T-cell (primary cell): Measurements from ENCODE around the gene MAGEC1. TPM values are rescaled to one million over a fixed set of nuclear protein-coding genes. Genes with fewer than 3 reads are reported as not detected.
"Not testable (repeated sequence)": the region's sequence is repeated elsewhere in the genome, so short reads cannot be mapped to it uniquely, and the experiment has no call there.

Experiments
- ATAC-seq, 4 experiments: fragments of 200-7000 bp in 3 of 4; fragments of 150-1000 bp in 1 of 4; cut with Tn5 transposase; replicated peaks in 1 of 4; 1 replicate in 3 of 4; 2 replicates in 1 of 4; pipeline ENCODE4 v1.10.0; 2021; ENCODE audit warnings: moderate library complexity in 3 of 4, mild to moderate bottlenecking in 2 of 4, moderate number of reproducible peaks in 1 of 4
- CTCF ChIA-PET, 2 donors: fragments of 300-600 bp; sonication (Branson Sonifier 250); formaldehyde crosslinking; loops; one replicate each; lab custom pipeline; 2022; ENCODE audit warnings: antibody characterized with exemption in 2 of 2; lab: Charles Lee
- POLR2A ChIA-PET, 2 donors: fragments of 300-600 bp; sonication (Branson Sonifier 250); formaldehyde crosslinking; loops; one replicate each; lab custom pipeline; 2022; ENCODE audit warnings: antibody characterized with exemption in 2 of 2; lab: Charles Lee
- DNase-seq, 35 experiments: peaks; one replicate each; pipeline versions ENCODE4 v3.0.0 to v3.0.0-alpha.2; 2013 to 2023
- H3K27ac ChIP-seq: one replicate; pipeline ENCODE4 v1.5.1; 2013; ENCODE audit warnings: low read length
- H3K27me3 ChIP-seq, 2 experiments: replicated peaks in 1 of 2; 1 replicate in 1 of 2; 2 replicates in 1 of 2; pipeline versions ENCODE4 v1.6.1 to v1.7.0; 2013; ENCODE audit warnings: low read length in 1 of 2, mixed read lengths in 1 of 2; ENCODE audit not compliant: control insufficient read depth in 2 of 2, insufficient read depth in 2 of 2; ENCODE audit errors: extremely low read depth in 1 of 2
- H3K36me3 ChIP-seq, 2 donors: 1 replicate in 1 of 2; 2 replicates in 1 of 2; pipeline versions ENCODE4 v1.6.1 to v1.7.0; 2013; ENCODE audit warnings: low read length in 1 of 2; ENCODE audit not compliant: control insufficient read depth in 2 of 2, insufficient read depth in 1 of 2; ENCODE audit errors: extremely low read depth in 1 of 2
- H3K4me1 ChIP-seq, 2 experiments: 1 replicate in 1 of 2; 2 replicates in 1 of 2; pipeline versions ENCODE4 v1.6.1 to v1.7.0; 2013; ENCODE audit warnings: low read length in 2 of 2, mixed read lengths in 1 of 2; ENCODE audit not compliant: insufficient read depth in 2 of 2, control insufficient read depth in 1 of 2; ENCODE audit errors: extremely low read depth in 1 of 2
- H3K4me3 ChIP-seq, 2 donors: 1 replicate in 1 of 2; 2 replicates in 1 of 2; pipeline versions ENCODE4 v1.5.1 to v1.7.0; 2013; ENCODE audit warnings: mild to moderate bottlenecking in 2 of 2, low read length in 1 of 2, moderate library complexity in 1 of 2; ENCODE audit not compliant: control insufficient read depth in 1 of 2; ENCODE audit errors: extremely low read depth in 1 of 2
- H3K9me3 ChIP-seq: 2 replicates; pipeline ENCODE4 v1.7.0; 2013
- H3K27ac Mint-ChIP-seq, 2 donors: one replicate each; pipeline ENCODE4 v1.8.0; 2020 to 2021; ENCODE audit warnings: mild to moderate bottlenecking in 2 of 2, mixed read lengths in 2 of 2
- H3K27me3 Mint-ChIP-seq, 2 donors: one replicate each; pipeline ENCODE4 v1.8.0; 2021 to 2022; ENCODE audit warnings: mixed read lengths in 2 of 2
- H3K36me3 Mint-ChIP-seq: one replicate; pipeline ENCODE4 v1.8.0; 2021; ENCODE audit warnings: mixed read lengths
- H3K4me1 Mint-ChIP-seq, 3 donors: one replicate each; pipeline ENCODE4 v1.8.0; 2020 to 2022; ENCODE audit warnings: mixed read lengths in 3 of 3, mild to moderate bottlenecking in 1 of 3
- H3K4me3 Mint-ChIP-seq, 3 donors: one replicate each; pipeline ENCODE4 v1.8.0; 2020 to 2022; ENCODE audit warnings: mild to moderate bottlenecking in 3 of 3, mixed read lengths in 3 of 3, moderate library complexity in 3 of 3
- H3K9me3 Mint-ChIP-seq, 3 donors: one replicate each; pipeline ENCODE4 v1.8.0; 2020 to 2022; ENCODE audit warnings: mixed read lengths in 3 of 3
- WGBS: methylation state at CpG from one replicate; pipeline ENCODE4 v1.1.5; 2013; ENCODE audit warnings: missing lambda C conversion rate; ENCODE audit not compliant: insufficient coverage; 5-methylcytosine and 5-hydroxymethylcytosine counted together
- total RNA-seq, 35 experiments: library from RNA in 6 of 35; stranded (reverse) in 6 of 35; fragments of 120-200 nt in 1 of 35; gene quantifications; one replicate each; pipeline versions ENCODE4 v1.2.1 to v1.2.4 and lab custom pipeline; 2013 to 2026

MAGEC1 gene
- total RNA-seq = under 1 TPM in 1 of 5 donors, not detected in 4; 0.09 TPM
- not detected for total RNA-seq (2013)
- 0 reads per million in 29 experiments for total RNA-seq (lab: John Stamatoyannopoulos, UW)

DNA sequence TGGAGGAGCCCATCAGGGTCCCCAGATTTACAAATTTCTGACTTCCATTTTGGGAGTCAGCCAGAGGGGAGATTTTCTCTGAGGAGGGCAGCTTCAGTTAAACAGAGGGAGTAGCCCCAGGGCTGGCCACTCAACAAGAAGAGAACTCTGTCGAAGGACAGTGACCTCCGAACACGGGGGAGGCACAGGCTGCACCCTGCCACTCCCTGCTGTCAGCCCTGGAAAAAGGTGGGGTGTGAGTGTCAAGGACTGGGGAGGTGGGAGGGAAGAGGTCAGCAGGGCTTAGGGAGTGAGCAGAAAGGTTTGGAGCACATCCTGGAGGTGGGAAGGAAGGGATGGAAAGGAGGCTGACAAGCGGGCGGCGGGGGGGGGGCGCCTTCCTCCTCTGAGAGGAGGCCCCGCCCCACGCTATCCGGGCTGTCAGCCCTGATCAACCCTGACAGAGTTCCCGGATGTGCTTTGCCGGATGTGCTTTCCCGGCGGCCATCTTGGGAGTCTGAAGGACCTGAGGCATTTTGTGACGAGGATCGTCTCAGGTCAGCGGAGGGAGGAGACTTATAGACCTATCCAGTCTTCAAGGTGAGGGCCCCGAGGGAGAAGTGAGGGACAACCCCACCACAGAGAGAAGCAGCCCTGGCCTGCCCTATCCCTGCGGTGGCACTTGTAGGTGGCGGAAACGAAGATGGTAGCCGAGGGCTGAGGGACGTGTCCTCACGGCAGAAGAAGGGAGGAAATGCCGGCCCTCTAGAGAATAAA is at the start of gene MAGEC1:
TSS of gene MAGEC1 (plus strand) at position 495 of the 756 bp plus-strand sequence. CDS start 1,179 bp downstream, outside the sequence.
- Mint-ChIP-seq H3K4me1 (no peaks in the 10 kb centered on the region), H3K9me3 (peaks cover 0 to 4% (median 2%) of the 10 kb centered on the region in 3 donors), H3K4me3 (no peak within 1 kb of the TSS), H3K27me3 (peaks cover 0 to 15% of the 10 kb centered on the region in 2 donors), H3K27ac (no peak within 1 kb of the TSS), H3K36me3 (no peaks in the 10 kb centered on the region)
- Histone ChIP-seq H3K36me3 (no peaks in the 10 kb centered on the region), H3K27me3 (no peaks in the 10 kb centered on the region), H3K4me1 (no peaks in the 10 kb centered on the region), H3K4me3 (no peak within 1 kb of the TSS), H3K9me3 (no peaks in the 10 kb centered on the region), H3K27ac (no peak within 1 kb of the TSS)
- DNase-seq (no peak), ATAC-seq (no peak)
- ChIA-PET POLR2A (interaction anchor here in 1 of 2 donors (0.6 kb wide), 1 partner anchor 14 kb away, joined by 3 read pairs; no protein-coding TSS in a partner anchor), CTCF (no interaction called here)
- WGBS = 96% methylated on average over 3 of the region's 25 CpGs

GRCh38 chrX:141857479-141857878 is 46.2 kb upstream of the MAGEC1 start:
- POLR2A ChIA-PET = no interaction called here
- Histone ChIP-seq H3K36me3 (no peaks in the 10 kb centered on the region), H3K4me3 (no peak overlapping the region), H3K9me3 (no peaks in the 10 kb centered on the region), H3K4me1 (no peaks in the 10 kb centered on the region), H3K27me3 (no peaks in the 10 kb centered on the region), H3K27ac (no peak overlapping the region)
- no peaks in the 10 kb centered on the region for H3K36me3 Mint-ChIP-seq
- no peaks in the 10 kb centered on the region for H3K9me3 Mint-ChIP-seq
- WGBS = 60% methylated on average over 1 of the region's 3 CpGs
- CTCF ChIA-PET = no interaction called here
- DNase-seq = no peak
- no peak for ATAC-seq
- H3K4me1 Mint-ChIP-seq = no peaks in the 10 kb centered on the region
- no peak overlapping the region for H3K4me3 Mint-ChIP-seq
- peaks cover 0 to 11% of the 10 kb centered on the region in 2 donors for H3K27me3 Mint-ChIP-seq
- H3K27ac Mint-ChIP-seq = no peak overlapping the region

DNA sequence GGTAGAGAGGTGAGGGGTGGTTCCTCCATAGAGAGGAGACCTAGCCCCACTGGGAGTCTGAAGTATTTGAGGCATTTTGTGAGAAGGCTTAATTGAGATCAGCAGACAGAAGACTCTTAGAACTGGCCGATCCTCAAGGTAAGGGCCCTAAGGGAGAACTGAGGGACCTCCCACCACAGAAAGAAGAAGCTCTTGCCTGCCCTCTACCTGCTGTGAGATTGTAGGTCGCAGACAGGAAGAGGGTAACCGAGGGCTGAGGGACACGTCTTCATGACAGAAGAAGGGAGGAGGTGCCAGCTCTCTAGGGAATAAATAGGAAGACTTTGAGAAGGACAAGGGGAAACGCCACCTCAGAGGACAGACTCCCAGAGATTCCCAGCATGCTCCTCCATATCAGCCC is 24.1 kb upstream of the MAGEC1 start:
- no CpG with 5 or more reads among the region's 5 CpGs for WGBS
- no peaks in the 10 kb centered on the region for H3K36me3 Mint-ChIP-seq
- no peaks in the 10 kb centered on the region for H3K4me1 Mint-ChIP-seq
- ATAC-seq (no peak), DNase-seq (no peak)
- no peaks in the 10 kb centered on the region for H3K9me3 Mint-ChIP-seq
- H3K36me3 ChIP-seq = no peaks in the 10 kb centered on the region
- H3K27ac Mint-ChIP-seq = no peak overlapping the region
- CTCF ChIA-PET = no interaction called here
- POLR2A ChIA-PET = no interaction called here
- peaks cover 0 to 8% of the 10 kb centered on the region in 2 donors for H3K27me3 Mint-ChIP-seq
- no peaks in the 10 kb centered on the region for H3K27me3 ChIP-seq
- no peak overlapping the region for H3K4me3 ChIP-seq
- no peak overlapping the region for H3K4me3 Mint-ChIP-seq
- H3K4me1 ChIP-seq = no peaks in the 10 kb centered on the region
- no peak overlapping the region for H3K27ac ChIP-seq
- no peaks in the 10 kb centered on the region for H3K9me3 ChIP-seq

- not testable (repeated sequence) for DNase-seq, H3K4me3 Mint-ChIP-seq, ATAC-seq
Measured at GRCh38 chrX:141888811-141889210, 14.9 kb upstream of the MAGEC1 start.

GRCh38 chrX:141894733-141895132 is 9.0 kb upstream of the MAGEC1 start:
- no peaks in the 10 kb centered on the region for H3K4me1 Mint-ChIP-seq
- Histone ChIP-seq H3K4me1 (no peaks in the 10 kb centered on the region), H3K36me3 (no peaks in the 10 kb centered on the region), H3K9me3 (no peaks in the 10 kb centered on the region), H3K4me3 (no peak overlapping the region), H3K27ac (no peak overlapping the region), H3K27me3 (no peaks in the 10 kb centered on the region)
- peaks cover 0 to 3% (median 0%) of the 10 kb centered on the region in 3 donors for H3K9me3 Mint-ChIP-seq
- no peak overlapping the region for H3K27ac Mint-ChIP-seq
- H3K4me3 Mint-ChIP-seq = no peak overlapping the region
- no peaks in the 10 kb centered on the region for H3K27me3 Mint-ChIP-seq
- ATAC-seq = no peak
- no peaks in the 10 kb centered on the region for H3K36me3 Mint-ChIP-seq
- ChIA-PET POLR2A (no interaction called here), CTCF (no interaction called here)
- 92% methylated on average over 3 of the region's 7 CpGs for WGBS
- DNase-seq = no peak

More at GRCh38 chrX:141888811-141889210, 14.9 kb upstream of the MAGEC1 start:
- 60% methylated on average over 1 of the region's 5 CpGs for WGBS
- H3K4me1 ChIP-seq, POLR2A ChIA-PET, H3K27ac ChIP-seq, H3K27ac Mint-ChIP-seq, CTCF ChIA-PET, H3K4me3 ChIP-seq, H3K9me3 ChIP-seq, H3K27me3 ChIP-seq, H3K4me1 Mint-ChIP-seq, H3K27me3 Mint-ChIP-seq, H3K9me3 Mint-ChIP-seq, H3K36me3 ChIP-seq, H3K36me3 Mint-ChIP-seq: not testable (repeated sequence)

GRCh38 chrX:141897690-141898089 is 6.0 kb upstream of the MAGEC1 start:
- Histone ChIP-seq H3K9me3 (no peaks in the 10 kb centered on the region), H3K27ac (no peak overlapping the region), H3K36me3 (no peaks in the 10 kb centered on the region), H3K4me1 (no peaks in the 10 kb centered on the region), H3K27me3 (no peaks in the 10 kb centered on the region), H3K4me3 (no peak overlapping the region)
- ChIA-PET CTCF (no interaction called here), POLR2A (no interaction called here)
- no peak overlapping the region for H3K4me3 Mint-ChIP-seq
- H3K36me3 Mint-ChIP-seq = no peaks in the 10 kb centered on the region
- H3K27me3 Mint-ChIP-seq = no peaks in the 10 kb centered on the region
- DNase-seq (no peak), ATAC-seq (no peak)
- peaks cover 0 to 3% (median 0%) of the 10 kb centered on the region in 3 donors for H3K9me3 Mint-ChIP-seq
- no CpG with 5 or more reads among the region's 2 CpGs for WGBS
- H3K4me1 Mint-ChIP-seq = no peaks in the 10 kb centered on the region
- H3K27ac Mint-ChIP-seq = no peak overlapping the region
